Fibroblast of villous mesenchyme (primary cell): Measurements from ENCODE around the gene LRRC27. TPM values are rescaled to one million over a fixed set of nuclear protein-coding genes. Genes with fewer than 3 reads are reported as not detected.
A peak's percentile ranks its signal among the peaks of the same experiment; 100 is the strongest.

Experiments used
- DNase-seq: peaks from one replicate; pipeline ENCODE4 v3.0.0-alpha.2; 2010; ENCODE audit warnings: low read depth
- H3K4me3 ChIP-seq: 2 replicates; pipeline ENCODE4 v1.5.1; 2011; ENCODE audit warnings: low read depth, mild to moderate bottlenecking, low read length
- CTCF ChIP-seq: IDR thresholded peaks from 2 replicates; pipeline ENCODE4 v1.5.1; 2012; ENCODE audit warnings: low read depth, mild to moderate bottlenecking, low read length; ENCODE audit not compliant: insufficient read depth
- total RNA-seq: library from RNA; depleted of rRNA; stranded (reverse); fragments of >200 nt; gene quantifications from 2 replicates; pipeline ENCODE4 v1.2.3, GENCODE V29; 2012

The LRRC27 gene
- total RNA-seq, 1 donor: 6.0 TPM

GRCh38 chr10:132392184-132392800 lies 60.3 kb downstream of the LRRC27 start:
- no peak overlapping the region for H3K4me3 ChIP-seq
- DNase-seq: no peak
- no peak for TF ChIP-seq CTCF

- TF ChIP-seq CTCF: no peak
- peak; percentile 27 for DNase-seq
- no peak overlapping the region for H3K4me3 ChIP-seq
These were observed 61.1 kb downstream of the LRRC27 start for GRCh38 chr10:132392811-132393694.

- TF ChIP-seq CTCF: no peak
- H3K4me3 ChIP-seq: no peak overlapping the region
- no peak for DNase-seq
These were observed 61.7 kb downstream of the LRRC27 start for GRCh38 chr10:132393695-132394181.

GRCh38 chr10:132394201-132394811 lies 62.3 kb downstream of the LRRC27 start:
- no peak overlapping the region for H3K4me3 ChIP-seq
- TF ChIP-seq CTCF: no peak
- no peak for DNase-seq

- TF ChIP-seq CTCF: no peak
- no peak for DNase-seq
- H3K4me3 ChIP-seq: no peak overlapping the region
These were observed 63.1 kb downstream of the LRRC27 start for GRCh38 chr10:132394936-132395703.
